ENCODE measurements around the gene RSPH1.

The RSPH1 gene

DNA sequence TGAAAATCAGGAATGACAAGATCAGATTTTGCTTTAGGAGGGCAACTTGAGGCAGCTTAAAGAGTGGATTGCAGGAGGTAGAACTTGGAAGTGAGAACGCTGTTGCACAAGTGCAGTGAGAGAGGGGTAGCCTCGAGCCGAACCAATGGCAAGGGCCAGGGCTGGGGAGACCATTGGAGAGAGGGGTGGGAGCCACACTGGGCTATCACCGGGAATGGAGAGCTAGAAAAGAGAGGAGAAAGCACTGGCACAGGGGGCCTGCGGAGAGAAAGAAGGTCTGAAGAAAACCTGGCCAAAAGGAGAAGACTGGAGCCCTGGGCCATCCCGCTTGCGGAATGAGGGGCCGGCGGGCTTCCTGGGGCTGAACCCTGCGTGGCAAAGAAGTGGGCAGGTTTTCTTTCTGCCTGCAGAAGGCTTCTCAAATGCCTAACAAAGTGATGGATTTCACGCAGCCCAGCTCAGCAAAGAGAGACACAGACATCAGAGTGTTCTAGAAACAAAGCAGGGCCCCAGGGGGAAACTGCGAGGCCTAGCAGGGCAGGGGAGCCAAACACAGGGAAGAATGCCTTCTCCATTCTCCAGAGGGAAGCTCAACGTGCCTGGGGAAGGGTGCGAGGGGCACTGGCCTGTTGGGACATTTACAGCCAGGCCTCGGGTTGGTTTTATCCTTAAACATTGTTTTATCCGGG, 16.5 kb upstream of the RSPH1 start:
- no peak for DNase-seq

DNA sequence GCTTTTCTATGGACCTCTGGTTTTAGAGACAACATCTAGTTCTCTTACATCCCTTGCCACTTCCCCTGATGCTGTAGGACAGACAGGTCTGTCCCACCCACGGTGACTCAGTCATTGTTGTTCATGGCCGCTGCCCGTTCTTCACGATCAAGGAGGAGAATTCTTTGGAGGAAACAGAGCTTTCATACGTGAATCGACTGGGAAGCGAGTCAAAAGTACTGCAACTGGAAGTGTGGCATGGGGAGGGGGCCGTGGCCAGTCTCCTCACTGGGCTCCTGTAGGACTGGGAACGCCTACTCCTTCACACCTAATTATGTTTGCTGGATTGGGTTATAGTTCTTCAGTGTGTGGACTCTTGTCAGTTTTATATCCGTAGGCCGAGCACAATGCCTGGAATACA, 13.2 kb upstream of the RSPH1 start:
- no peak for DNase-seq

DNA sequence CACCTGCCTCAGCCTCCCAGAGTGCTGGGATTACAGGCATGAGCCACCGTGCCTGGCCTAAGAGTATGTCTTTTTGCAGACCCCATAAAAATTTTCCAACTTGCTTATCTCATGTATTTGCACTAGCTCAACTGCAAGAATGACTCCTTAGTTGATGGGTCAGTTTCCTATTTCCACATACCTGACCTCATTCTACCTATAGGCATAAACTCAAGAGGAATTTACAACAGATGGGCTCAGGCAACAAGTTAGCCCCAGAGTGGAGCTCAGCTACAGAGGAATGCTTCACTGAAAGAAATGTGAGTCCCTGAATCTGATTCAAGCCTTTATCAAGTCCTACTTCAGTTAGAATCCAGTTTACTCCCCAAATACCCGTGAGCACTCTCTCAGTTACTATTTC, 12.3 kb upstream of the RSPH1 start:
- no peak for DNase-seq

DNA sequence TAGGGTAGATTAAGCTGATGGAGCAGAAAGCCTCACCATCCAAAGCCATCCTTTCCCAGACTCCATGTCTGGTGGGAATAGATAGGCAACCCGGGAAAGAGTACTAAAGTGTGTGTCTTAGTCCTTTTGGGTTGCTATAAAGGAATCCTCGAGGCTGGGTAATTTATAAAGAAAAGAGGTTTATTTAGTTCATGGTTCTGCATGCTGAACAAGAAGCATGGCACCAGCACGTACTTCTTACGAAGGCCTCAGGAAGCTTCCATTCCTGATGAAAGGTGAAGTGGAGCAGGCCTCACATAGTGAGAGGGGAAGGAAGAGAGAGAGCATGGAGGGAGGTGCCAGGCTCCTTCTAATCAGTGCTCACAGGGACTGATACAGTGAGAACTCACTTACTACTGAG, 11.4 kb upstream of the RSPH1 start:
- DNase-seq = no peak

DNA sequence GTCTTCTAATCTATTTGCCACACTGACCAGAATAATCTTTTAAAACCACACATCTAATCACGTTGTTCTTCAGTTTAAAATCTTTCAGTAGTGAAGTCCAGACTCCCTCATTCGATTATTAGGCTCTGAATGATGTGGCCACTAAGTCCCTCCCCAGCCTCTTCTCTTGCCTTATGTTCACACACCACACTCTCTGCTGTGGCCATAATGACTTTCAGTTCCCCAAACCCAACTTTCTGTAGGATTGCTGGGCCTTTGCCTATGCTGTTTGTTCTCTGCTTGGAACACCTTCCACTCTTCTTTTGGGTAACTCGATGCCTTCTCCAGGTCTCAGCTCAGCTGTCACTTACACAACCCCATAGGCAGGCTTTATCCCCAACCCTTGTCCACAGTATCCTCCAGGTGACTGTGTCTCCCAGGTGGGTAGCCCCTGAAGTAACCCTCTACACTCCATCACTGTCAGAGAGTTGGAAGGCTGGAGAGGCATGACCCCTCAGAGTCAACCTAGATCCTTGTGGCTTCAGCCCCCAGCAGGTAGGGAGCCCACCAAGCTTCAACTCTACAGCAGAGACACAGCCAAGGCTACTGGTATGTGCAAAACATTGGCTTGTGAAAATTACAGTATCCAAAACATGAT, 9.2 kb upstream of the RSPH1 start:
- no peak for DNase-seq

DNA sequence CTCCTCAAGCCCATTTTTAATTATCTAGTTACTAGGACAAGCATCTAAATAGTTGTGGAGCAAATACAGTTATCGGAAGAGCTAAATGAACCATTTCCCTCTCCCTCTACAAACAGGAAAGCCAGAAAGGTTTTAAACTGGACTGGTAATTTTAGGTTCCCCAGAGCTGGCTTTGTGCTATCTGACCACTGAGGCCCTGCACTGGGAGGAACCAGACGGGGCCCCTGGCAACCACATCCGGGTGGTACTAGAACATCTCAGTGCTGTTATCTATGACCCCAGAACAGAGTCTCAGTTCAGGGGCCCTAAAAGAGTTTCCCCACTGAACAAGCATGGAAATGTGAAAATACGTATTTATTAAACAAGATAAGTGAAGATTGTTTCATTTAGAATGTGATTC, 7.7 kb upstream of the RSPH1 start:
- DNase-seq = no peak

DNA sequence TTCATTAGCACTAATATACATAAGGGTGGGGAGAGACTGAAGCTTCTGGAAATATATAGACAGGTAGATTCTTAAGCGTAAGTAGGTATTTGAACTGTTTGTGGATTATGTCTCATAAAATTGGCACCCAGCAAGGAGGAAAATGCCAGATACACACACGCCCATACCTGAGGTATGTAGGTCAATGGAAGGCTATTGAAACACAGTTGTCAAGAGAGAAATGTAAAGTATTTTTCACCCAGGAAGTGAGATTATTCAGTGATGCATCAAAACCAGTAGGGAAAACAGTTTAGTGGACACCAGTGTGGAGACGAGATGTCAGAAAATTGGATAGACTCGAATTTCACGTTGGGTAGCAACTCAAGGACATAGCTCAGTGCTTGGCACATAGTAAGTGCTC, 4.7 kb upstream of the RSPH1 start:
- DNase-seq = no peak

DNA sequence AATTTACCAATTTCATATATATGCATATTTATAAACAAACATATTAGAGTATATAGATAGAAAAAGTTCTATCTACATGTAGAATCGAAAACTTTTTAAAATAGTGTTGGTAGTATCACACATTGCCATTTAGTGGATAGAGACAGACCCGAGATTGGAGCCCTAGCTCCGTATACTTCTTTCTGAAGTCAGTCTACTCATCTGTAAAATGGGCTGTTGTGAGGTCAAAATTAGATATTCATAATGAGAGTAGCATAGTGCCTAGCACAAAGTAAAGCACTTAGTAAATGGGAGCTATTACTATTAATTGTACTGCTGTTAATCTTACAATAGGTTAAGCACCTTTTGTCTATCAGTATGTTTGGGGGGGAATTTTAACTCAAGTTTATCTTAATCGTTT, 4.2 kb upstream of the RSPH1 start:
- no peak for DNase-seq

DNA sequence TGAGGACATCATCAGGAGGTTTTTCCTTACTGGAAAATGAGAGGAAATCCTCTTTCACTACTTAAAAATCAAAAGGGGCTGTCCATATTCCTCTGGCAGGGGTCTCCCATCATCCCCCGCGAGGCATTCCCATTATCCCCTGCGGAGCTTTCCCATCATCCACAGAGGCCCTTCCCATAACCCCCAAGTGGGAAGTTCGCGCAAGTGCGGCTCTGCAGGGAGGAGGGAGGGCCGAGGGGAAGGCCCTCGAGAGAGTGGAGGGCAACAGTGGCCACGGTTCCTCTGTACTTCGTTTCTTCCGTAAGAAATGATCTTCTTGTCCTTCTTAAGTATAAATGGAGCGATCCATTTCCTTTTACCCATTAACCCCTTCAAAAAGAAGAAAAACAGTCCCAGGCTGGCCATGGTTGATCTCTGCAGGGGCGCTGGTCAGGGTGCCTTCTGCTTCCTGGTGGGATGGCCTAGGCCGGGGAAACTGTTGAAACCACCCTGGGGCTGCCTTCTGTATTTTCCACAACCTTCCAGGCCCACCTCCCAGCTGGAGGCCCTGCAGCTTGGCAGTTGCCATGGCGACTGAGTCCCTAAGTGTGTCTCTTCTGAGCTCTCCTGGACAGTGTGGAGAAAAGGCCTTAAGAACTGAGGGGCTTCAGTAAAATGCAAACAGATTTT, 3.6 kb upstream of the RSPH1 start:
- no peak for DNase-seq

DNA sequence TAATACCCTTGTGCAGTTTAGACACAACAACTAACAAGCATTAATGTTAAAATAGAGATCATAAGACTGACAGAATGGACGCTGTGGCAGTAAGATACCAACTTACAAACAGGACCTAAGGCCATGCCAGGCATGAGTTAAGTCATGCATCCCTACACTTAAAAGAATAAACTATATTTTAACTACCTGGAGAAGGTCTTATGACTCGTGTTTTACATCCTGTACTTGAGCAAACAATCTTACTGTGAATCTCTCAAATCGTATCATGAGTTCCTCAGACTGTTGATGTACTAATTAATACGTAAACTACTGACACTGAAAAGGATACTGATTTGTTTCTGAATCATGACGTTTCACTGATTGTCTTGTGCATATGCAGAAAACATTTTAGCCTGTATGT, 2.0 kb upstream of the RSPH1 start:
- DNase-seq = no peak

DNA sequence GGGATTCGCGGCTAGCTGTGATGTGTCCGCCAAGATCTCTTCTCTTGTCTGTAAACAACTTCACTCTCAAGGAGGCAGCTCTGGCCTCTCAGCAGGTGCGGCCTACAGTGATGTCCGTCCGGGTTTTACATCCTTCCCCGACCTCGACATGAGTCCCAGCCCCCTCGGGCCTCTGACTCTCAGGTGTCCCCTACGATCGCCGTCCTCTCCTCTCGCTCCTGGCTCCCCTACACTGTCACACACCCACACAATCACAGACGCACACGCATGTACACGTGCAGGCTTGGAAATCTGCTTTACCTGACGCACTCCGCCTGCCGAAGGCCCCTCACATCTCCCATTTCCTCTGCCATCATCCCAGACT, 797 bp upstream of the RSPH1 start:
- no peak for DNase-seq

DNA sequence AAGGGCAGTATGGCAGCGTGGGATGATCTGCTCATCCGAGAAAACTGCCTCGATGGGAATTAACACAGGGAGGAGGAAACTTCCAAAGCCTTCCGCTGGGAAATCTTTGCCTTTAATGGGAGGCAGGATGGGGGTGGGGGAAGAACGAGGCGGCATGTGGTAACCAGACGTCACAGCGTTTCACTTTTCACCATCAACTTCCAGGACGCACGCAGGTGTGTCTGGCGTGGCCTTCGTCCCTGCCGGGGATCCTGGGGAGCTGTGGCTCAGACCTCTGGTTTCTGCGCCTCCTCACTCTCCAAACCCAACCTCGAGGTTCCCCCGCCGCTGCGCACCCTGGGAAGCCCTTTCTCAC, 282 bp downstream of the RSPH1 start:
- no peak for DNase-seq

DNA sequence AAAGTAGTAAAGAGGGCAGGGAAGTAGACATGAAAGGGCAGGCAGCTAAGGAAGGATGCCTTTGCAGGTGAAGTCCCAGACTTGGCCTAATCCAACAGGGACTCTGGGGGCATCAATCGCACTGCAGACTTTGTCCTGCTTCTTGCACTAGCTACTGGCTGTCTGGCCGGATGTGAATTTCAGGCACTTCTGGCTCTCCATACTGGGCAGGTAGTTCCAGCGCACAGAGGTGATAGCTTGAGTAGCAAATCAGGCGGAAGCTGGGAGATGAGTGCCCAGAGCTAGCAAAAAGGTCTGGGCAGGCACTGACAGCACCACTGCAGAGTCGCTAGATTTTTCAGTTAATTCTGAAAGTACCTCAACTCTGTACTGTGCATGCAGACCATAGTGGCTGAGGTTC, 997 bp downstream of the RSPH1 start:
- DNase-seq = no peak

DNA sequence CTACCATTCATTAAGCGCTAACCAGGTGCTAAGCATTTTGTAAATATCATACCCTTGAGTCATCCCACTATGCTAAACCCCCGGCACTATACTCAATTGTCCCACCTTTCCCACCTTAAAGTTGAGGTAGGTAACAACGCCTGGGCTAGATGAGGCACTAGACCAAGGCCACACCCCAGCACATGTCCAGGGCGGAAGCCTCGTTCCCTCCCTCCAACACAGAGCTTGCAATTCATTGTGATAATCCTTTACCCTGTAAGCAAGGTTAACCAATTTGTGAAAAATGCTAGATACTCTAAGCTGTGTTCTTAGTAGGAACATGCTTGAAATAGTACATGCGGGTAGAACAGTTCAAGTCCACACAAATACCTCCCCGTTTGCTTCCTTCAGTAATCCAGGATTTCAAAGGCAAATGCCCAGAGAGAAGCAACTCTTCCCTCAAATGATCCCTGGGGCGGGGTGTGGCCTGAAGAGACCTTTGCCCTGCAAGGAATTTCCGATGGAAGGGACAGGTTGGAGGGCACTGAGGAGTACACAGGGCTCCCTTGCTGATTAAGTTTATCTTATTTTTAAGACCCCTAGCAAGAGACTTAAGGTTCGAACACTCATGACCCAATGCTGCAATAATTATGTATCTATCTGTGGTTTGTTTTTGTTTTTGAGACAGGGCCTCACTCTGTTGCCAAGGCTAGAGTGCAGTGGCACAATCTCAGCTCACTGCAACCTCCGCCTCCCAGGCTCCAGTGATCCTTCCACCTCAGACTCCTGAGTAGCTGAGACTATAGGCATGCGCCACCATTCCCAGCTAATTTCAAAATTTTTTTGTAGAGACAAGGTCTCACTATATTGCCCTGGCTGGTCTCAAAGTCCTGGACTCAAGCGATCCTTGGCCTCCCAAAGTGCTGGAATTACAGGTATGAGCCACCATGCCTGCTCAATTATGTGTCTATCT, 2.6 kb downstream of the RSPH1 start:
- DNase-seq = no peak

DNA sequence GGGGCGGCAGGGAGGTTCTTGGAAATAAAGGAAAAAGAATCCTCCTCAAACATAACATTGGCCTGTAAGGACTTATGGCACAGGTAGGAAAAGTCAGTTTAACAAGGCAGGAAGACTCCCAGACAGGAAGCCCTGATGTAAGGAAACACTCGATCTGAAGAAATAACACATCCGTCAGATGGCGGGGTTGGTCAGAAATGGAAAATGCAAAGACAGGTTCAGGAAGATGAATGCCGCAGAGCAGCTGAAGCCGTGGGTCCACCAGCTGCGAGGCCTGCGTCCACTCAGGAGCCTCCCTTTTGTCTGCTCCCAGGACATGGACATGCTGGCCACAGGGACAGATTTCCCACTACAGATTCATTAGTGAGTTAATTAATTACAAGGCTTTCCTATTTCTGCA, 3.8 kb downstream of the RSPH1 start:
- DNase-seq = no peak

DNA sequence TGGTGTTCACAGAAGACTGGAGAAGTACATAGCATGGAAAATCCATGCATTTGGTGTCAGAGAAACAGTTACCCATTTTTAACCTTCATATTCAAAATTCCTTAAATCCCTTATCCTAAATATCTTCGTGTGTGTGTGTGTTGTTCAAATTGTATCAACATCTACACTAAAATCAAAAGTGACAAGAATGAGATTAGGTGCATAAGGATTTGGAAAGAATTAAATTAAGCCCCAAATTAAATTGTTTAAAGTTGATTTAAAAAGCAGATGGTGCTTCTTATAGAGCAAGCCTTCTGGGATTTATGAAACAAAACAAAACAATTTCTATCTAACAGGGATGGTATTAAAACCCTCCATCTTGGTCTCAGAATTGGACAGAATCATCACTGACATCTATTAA, 4.7 kb downstream of the RSPH1 start:
- no peak for DNase-seq

DNA sequence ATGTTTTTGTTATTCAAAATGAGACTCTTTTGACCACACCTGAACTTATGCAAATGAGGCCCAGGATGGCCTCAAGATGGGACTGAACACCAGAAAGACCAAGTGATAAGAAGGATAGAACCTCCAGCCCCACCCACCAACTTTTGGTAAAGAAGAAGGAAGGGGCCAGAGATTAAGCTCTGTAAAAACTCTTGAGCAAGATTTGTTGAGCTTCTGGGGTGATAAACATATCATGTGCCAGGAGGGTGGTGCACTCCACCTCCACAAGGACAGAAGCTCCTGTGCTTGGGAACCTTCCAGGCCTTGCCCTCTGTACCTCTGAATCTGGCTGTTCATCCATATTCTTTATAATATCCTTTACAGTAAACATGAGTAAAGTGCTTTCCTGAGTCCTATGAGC, 5.3 kb downstream of the RSPH1 start:
- no peak for DNase-seq

DNA sequence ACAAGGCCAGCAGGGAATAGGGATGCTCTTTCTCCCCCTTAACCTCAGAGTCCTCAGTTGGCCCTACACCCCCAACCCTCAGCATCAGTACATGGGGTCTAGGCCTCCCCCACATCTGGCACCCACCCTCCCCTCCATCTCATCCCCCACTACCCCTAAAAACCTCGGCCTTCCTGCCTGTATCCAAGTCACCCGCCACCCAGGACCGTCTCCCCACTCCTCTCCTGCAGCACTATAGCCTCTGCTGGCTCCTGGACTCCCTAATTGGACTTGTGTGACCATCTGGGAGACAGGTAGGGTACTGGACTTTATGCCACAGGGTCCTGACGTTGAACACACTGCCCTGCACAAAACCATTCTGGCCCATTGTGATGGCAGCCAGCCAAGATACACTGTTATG, 6.0 kb downstream of the RSPH1 start:
- DNase-seq = no peak

DNA sequence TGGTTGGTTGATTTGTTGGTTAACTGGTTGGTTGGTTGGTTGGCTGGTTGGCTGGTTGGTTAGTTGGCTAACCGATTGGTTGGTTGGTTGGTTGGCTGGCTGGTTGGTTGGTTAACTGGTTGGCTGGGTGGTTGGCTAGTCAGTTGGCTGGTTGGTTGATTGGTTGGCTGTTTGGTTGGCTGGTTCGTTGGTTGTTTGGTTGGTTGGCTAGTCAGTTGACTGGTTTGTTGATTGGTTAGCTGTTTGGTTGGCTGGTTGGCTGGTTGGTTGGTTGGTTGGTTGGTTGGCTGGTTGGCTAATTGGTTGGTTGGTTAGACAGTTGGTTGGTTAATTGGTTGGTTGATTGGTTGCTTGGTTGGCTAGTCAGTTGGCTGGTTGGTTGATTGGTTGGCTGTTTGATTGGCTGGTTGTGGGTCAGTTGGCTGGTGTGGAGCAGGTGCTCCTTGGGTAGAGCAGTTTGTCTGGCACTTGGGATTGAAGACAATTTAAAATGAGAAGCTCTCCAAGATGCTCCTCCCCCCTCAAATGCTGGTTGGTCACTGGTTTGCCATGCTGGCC, 6.9 kb downstream of the RSPH1 start:
- no peak for DNase-seq

DNA sequence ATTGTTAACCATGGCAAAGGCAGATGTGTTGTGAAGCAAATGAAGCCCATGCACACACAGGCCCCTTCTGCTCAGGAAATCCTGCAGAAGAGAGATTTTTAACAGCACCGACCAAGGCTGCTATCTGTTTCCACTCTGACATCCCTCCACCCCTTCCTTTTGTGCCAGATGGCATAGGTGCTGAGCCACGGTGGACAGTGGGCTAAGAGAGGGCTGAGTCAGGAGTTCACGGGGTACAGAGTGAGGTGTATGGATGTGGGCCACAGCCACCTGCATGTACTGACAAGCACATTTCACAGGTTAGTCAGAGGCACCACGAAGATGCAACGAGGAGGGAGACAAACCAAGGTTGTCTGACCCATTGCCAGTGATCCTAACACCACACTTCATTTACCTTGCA, 9.5 kb downstream of the RSPH1 start:
- DNase-seq = no peak

DNA sequence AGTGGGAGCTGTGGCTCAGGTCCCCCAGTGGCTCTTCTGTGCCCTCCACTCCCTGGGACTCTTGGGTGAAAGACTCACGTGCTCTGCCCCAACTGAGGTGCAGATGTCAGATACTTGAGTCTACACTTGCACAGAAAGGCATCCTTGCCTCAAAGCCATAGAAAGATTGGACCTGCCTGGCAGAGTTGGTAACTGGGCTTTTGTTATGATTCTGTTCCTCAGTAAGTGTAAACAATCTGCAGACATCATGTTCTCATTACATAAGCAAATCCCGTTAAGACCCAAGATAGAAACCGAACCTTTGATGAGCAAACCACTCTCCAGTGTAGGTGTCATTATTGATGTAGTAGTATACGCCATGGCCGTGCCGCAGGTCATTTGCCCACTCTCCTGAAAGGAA, 10.0 kb downstream of the RSPH1 start:
- no peak for DNase-seq

DNA sequence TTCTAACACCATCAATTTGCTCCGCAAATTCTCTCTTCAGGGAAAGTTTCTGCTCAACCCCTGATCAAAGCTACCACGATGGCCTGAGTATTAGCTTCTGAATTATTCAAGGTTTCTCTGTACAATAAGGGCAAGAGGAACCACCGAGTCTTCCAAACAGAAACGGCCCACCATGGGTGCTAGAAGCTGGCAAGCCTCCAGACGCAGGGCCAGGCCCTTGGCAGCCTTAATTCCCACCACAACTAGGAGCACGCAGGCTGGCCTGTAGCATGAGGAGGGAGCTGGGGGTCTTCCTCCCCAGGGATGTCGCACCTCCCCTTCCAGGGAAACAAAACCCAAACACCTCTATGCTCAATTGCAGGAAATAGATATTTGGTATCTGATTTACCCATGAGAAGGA, 11.1 kb downstream of the RSPH1 start:
- DNase-seq = no peak

DNA sequence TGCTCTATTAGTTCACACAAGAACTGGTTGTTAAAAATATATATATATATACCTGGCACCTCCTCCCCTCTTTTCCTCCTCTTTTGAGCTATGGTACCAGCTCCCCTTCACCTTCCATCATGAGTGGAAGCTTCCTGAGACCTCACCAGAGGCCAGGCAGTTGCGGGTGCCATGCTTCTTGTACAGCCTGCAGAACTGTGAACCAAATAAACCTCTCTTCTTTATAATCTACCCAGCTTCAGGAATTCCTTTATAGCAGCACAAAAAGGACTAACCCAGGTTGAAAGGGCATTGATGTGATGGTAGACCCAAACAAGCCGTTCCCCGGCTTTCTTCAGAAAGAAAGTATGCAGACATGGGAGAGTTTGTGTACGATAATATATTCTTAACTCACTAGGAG, 14.9 kb downstream of the RSPH1 start:
- no peak for DNase-seq

All from hippocampal formation (tissue), 2 donors.